Measurements from ENCODE around the gene ALAD. TPM values are rescaled to one million over a fixed set of nuclear protein-coding genes. Genes with fewer than 3 reads are reported as not detected.

Gene ALAD
- total and polyA plus RNA-seq, 2 experiments from 2014 or later, result 13.7 to 18.7 TPM

DNA sequence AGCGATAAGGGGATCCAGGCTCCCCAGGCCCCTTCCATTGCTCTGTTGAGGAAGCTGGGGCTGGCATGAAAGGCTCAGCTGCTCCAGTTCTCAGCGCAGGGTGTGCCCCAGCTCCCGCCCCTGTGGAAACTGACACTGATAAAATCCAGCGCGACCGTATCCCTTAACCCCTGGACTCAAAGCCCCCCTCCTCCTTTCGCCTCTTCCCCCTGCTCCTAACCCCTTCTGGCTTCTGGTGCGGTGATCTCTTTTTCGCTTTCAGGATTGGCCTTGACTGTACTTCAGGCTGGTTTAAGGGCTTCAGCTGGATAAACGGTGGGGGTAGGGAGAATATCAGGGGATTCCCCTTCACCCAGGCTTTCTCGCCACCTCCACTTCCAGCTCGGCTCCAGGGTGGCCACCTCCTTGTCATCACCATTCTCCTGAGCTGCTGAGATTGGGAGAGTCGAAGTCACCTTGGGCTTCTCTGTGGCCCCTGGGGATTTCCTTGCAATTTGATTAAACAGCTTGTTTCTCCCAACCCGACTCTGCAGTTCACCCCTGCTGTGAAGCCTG is 50.9 kb downstream of the ALAD start:
- Histone ChIP-seq H3K9me3 (ENCODE audit: low read depth) (no peaks in the 10 kb centered on the region), H3K4me2 (ENCODE audit: unreplicated experiment) (no peak overlapping the region), H2AFZ (no peak overlapping the region), H3K9ac (no peak overlapping the region), H3F3A (ENCODE audit: insufficient read depth) (no peaks in the 10 kb centered on the region), H3K36me3 (ENCODE audit: low read depth) (no peaks in the 10 kb centered on the region), H3K9me2 (ENCODE audit: insufficient read depth) (no peaks in the 10 kb centered on the region), H4K20me1 (ENCODE audit: insufficient read depth) (no peaks in the 10 kb centered on the region), H3K27ac (no peak overlapping the region), H3K27me3 (replicated peaks; ENCODE audit: insufficient read depth) (peaks cover 59% of the 10 kb centered on the region), H3K79me2 (ENCODE audit: insufficient read depth) (no peaks in the 10 kb centered on the region), H3K4me1 (ENCODE audit: insufficient read depth) (no peaks in the 10 kb centered on the region), H3K4me3 (peak overlapping the region; percentile 60)
- in situ Hi-C loops (cut with MboI), result no loop called here
- DNase-seq, result no peak
- TF ChIP-seq EZH2phosphoT487 (IDR thresholded peaks at IDR 0.05; ENCODE audit: insufficient read depth, low read depth), result peak; percentile 75; the same call in 1 of the 2 replicates
- TF ChIP-seq EZH2 (IDR thresholded peaks at IDR 0.05; ENCODE audit: insufficient read depth, poor library complexity, severe bottlenecking), result peak; percentile 74
- WGBS, 2 experiments (ENCODE audit: low coverage in 1 of 2, low lambda C conversion rate in 2 of 2, missing lambda C conversion rate in 2 of 2), result 10 to 15% methylated on average over 14 of the region's 14 CpGs

DNA sequence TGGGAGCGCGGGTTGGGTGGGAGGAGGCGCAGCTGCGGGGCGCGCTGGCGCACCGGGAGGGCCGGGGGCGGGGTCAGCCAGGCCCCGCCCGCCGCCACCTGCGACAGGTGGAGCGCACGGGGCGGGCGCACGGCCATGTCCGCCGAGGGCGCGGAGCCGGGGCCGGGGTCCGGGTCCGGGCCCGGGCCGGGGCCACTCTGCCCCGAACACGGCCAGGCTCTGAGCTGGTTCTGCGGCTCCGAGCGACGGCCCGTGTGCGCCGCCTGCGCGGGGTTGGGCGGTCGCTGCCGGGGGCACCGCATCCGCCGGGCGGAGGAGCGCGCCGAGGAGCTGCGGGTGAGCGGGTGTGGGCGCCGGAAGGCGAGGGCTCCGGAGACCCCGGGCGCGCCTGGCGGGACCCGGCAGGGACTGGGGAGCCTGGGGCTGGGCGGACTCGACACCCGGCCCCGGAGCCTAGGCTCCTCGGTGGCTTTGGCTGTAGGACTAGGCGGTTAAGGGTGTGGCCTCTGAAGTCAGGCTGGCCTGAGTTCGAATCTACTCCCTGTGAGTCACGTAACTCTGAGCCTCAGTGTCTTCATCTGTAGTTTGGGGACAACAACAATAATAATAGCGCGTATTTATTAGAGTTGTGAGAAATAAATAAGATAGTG is 51.5 kb downstream of the ALAD start, which contains the start of gene BSPRY:
BSPRY (plus strand) TSS at position 97 of the 650 bp plus-strand sequence; CDS start at position 136, 39 bp downstream.
- Histone ChIP-seq H3K27ac (no peak within 1 kb of the TSS), H3F3A (ENCODE audit: insufficient read depth) (no peaks in the 10 kb centered on the region), H3K9me2 (ENCODE audit: insufficient read depth) (no peaks in the 10 kb centered on the region), H3K9me3 (ENCODE audit: low read depth) (no peaks in the 10 kb centered on the region), H3K4me2 (ENCODE audit: unreplicated experiment) (no peak within 1 kb of the TSS), H3K27me3 (replicated peaks; ENCODE audit: insufficient read depth) (peaks cover 57% of the 10 kb centered on the region), H3K4me3 (peak within 1 kb of the TSS; percentile 60), H4K20me1 (ENCODE audit: insufficient read depth) (no peaks in the 10 kb centered on the region), H3K4me1 (ENCODE audit: insufficient read depth) (no peaks in the 10 kb centered on the region), H3K9ac (no peak within 1 kb of the TSS), H3K36me3 (ENCODE audit: low read depth) (no peaks in the 10 kb centered on the region), H3K79me2 (ENCODE audit: insufficient read depth) (no peaks in the 10 kb centered on the region), H2AFZ (0 out of 2 replicates have a peak within 1 kb of the TSS, but pooled peaks have one; percentile 36)
- TF ChIP-seq EZH2 (IDR thresholded peaks at IDR 0.05; ENCODE audit: insufficient read depth, poor library complexity, severe bottlenecking), result peak; percentile 89
- TF ChIP-seq EZH2phosphoT487 (IDR thresholded peaks at IDR 0.05; ENCODE audit: insufficient read depth, low read depth), result no peak
- peak; percentile 34 for DNase-seq
- WGBS, 2 experiments (ENCODE audit: low coverage in 1 of 2, low lambda C conversion rate in 2 of 2, missing lambda C conversion rate in 2 of 2), result 2 to 4% methylated on average over 6 to 42 of the region's 71 CpGs
- in situ Hi-C loops (cut with MboI), result no loop called here

DNA sequence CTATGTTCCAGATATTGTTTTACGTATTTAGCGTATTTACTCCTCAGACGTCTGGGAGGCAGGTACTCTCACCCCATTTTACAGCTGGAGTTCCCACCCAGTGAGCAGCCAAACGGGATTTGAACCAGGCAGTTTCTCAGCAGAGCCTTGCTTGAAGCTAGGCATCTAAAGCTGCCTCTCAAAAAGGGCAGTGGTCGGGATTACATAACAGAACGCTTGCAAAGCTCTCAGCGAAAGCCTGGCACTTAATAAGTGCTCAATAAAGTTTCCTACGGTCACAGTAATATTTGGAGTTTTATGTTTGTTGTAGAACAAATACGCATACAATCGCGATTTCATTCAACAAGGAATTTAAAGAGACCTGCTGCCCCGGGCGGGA is 52.0 kb downstream of the ALAD start:
- H3K79me2 ChIP-seq (ENCODE audit: insufficient read depth), result no peaks in the 10 kb centered on the region
- no peaks in the 10 kb centered on the region for H3K9me3 ChIP-seq (ENCODE audit: low read depth)
- H3K27ac ChIP-seq, result no peak overlapping the region
- no peak overlapping the region for H3K4me3 ChIP-seq
- H3K27me3 ChIP-seq (replicated peaks; ENCODE audit: insufficient read depth), result peaks cover 53% of the 10 kb centered on the region
- no peaks in the 10 kb centered on the region for H4K20me1 ChIP-seq (ENCODE audit: insufficient read depth)
- 35 to 36% methylated on average over 13 of the region's 13 CpGs for WGBS, 2 experiments (ENCODE audit: low coverage in 1 of 2, low lambda C conversion rate in 2 of 2, missing lambda C conversion rate in 2 of 2)
- no peak overlapping the region for H2AFZ ChIP-seq
- no peaks in the 10 kb centered on the region for H3F3A ChIP-seq (ENCODE audit: insufficient read depth)
- no peak overlapping the region for H3K4me2 ChIP-seq (ENCODE audit: unreplicated experiment)
- H3K36me3 ChIP-seq (ENCODE audit: low read depth), result no peaks in the 10 kb centered on the region
- H3K4me1 ChIP-seq (ENCODE audit: insufficient read depth), result no peaks in the 10 kb centered on the region
- TF ChIP-seq EZH2 (IDR thresholded peaks at IDR 0.05; ENCODE audit: insufficient read depth, poor library complexity, severe bottlenecking), result peak; percentile 75
- TF ChIP-seq EZH2phosphoT487 (IDR thresholded peaks at IDR 0.05; ENCODE audit: insufficient read depth, low read depth), result no peak
- no peaks in the 10 kb centered on the region for H3K9me2 ChIP-seq (ENCODE audit: insufficient read depth)
- in situ Hi-C loops (cut with MboI), result no loop called here
- DNase-seq, result no peak
- H3K9ac ChIP-seq, result no peak overlapping the region

DNA sequence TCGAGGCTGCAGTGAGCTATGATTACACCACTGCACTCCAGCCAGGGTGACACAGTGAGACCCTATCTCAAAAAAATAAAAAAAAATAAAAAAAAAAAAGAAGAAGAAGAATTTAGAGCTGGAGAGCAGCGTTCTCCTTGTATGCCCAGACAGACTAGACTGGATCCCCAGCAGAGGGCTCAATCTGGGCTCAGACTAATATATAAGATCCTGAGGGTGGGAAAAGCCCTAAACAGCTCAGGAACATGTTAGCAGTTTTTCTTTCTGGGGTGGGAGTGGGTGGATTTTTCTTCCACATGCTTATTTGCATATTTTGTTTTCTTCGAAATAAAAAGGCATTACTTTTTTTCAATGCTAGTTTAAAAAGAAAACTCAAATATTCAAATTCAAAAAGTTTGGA is 52.6 kb downstream of the ALAD start:
- no peak overlapping the region for H3K4me3 ChIP-seq
- WGBS, 2 experiments (ENCODE audit: low coverage in 1 of 2, low lambda C conversion rate in 2 of 2, missing lambda C conversion rate in 2 of 2), result 93 to 98% methylated on average over 3 of the region's 3 CpGs
- no peak overlapping the region for H3K9ac ChIP-seq
- peaks cover 48% of the 10 kb centered on the region for H3K27me3 ChIP-seq (replicated peaks; ENCODE audit: insufficient read depth)
- in situ Hi-C loops (cut with MboI), result no loop called here
- H3K79me2 ChIP-seq (ENCODE audit: insufficient read depth), result no peaks in the 10 kb centered on the region
- no peak overlapping the region for H3K27ac ChIP-seq
- TF ChIP-seq EZH2phosphoT487 (IDR thresholded peaks at IDR 0.05; ENCODE audit: insufficient read depth, low read depth), result no peak
- no peak for TF ChIP-seq EZH2 (IDR thresholded peaks at IDR 0.05; ENCODE audit: insufficient read depth, poor library complexity, severe bottlenecking)
- no peaks in the 10 kb centered on the region for H4K20me1 ChIP-seq (ENCODE audit: insufficient read depth)
- H3K36me3 ChIP-seq (ENCODE audit: low read depth), result no peaks in the 10 kb centered on the region
- H3K9me3 ChIP-seq (ENCODE audit: low read depth), result no peaks in the 10 kb centered on the region
- H2AFZ ChIP-seq, result no peak overlapping the region
- no peaks in the 10 kb centered on the region for H3K9me2 ChIP-seq (ENCODE audit: insufficient read depth)
- H3K4me2 ChIP-seq (ENCODE audit: unreplicated experiment), result no peak overlapping the region
- H3F3A ChIP-seq (ENCODE audit: insufficient read depth), result no peaks in the 10 kb centered on the region
- no peak for DNase-seq
- no peaks in the 10 kb centered on the region for H3K4me1 ChIP-seq (ENCODE audit: insufficient read depth)

Data from GM23248 (cell line).